ENCODE results near the gene FBXO39. TPM values are rescaled to one million over a fixed set of nuclear protein-coding genes. Genes with fewer than 3 reads are reported as not detected.

FBXO39 gene
- total RNA-seq, 2 experiments from 2014 or later = not detected

DNA sequence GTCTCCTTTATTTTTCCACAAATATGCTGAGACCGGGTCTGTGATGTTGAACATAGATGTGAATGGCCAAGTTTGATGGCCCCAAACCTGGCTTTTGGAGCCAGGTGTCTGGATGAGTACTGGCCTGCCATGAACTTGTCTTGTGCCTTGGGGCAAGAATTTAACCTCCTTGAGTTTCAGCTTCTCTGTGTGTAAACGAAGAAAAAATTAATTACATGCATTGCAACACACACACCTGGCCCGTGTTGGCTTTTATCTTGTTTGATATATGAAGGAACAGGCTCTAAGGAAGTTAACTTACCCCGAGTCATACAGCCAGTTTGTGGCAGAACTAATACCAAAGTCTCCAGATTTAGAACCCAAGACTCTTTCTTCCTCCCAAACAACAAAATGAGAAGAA, 13.1 kb downstream of the FBXO39 start:
- ChIA-PET POLR2A (no interaction called here), CTCF (ENCODE audit: unreplicated experiment) (no interaction called here)
- no peak overlapping the region for H3K4me2 ChIP-seq (ENCODE audit: low read length)
- H3K4me1 ChIP-seq (ENCODE audit: insufficient read depth, low read length, poor library complexity, severe bottlenecking) = no peaks in the 10 kb centered on the region
- H3K9me2 ChIP-seq (ENCODE audit: insufficient read depth, low read length) = no peaks in the 10 kb centered on the region
- H3K9me3 ChIP-seq (ENCODE audit: low read length) = no peaks in the 10 kb centered on the region
- H3K79me2 ChIP-seq (ENCODE audit: insufficient read depth, low read depth, low read length) = no peaks in the 10 kb centered on the region
- no peak overlapping the region for H3K4me3 ChIP-seq (ENCODE audit: low read depth, low read length, poor library complexity, severe bottlenecking)
- H3K27ac ChIP-seq (ENCODE audit: low read depth, low read length, poor library complexity, severe bottlenecking) = no peak overlapping the region
- no peak for DNase-seq (ENCODE audit: low spot score)
- BruUV-seq (replicated peaks) = no TSS peak
- no peaks in the 10 kb centered on the region for H3K36me3 ChIP-seq (ENCODE audit: insufficient read depth, low read length)
- no peak overlapping the region for H2AFZ ChIP-seq (ENCODE audit: low read length)
- intact Hi-C loops (cut with micrococcal nuclease; ENCODE audit: unreplicated experiment) = no loop called here
- no peaks in the 10 kb centered on the region for H4K20me1 ChIP-seq (ENCODE audit: insufficient read depth, low read length)
- TF ChIP-seq EZH2phosphoT487 (IDR thresholded peaks at IDR 0.05; ENCODE audit: borderline replicate concordance, low read depth, low read length) = no peak

DNA sequence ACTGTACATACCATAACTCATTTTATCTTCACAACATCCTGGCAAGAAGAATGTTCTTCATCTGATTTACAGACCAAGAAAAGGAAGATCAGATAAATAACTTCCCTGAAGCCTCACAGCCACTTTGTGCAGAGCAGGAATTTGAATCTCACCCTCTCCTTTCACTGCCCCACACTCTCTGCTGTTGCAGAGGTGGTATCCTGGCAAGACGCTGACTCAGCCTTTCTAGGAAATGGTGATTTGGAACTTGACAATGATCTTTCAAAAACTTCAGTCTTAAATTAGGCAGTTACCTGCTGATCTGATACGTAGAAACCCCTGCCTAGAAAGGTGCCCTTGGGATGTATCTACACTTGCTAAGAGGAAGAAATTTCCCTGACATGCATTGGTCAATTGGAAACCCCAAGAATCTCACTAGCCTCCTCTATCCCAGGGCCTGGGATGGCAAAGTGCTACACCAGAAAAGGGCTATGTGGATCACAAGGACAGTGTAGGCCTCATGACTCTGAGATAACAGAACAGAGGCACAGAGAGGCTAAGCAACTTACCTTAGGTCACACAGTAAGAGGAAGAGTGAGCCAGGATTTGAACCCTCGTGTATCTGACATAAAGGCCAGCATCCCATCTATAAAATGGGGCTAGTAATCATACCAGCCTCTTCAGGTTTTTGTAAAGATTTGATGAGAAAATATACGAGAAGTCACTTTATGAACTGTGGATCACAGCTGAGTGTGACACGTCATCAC, 17.9 kb downstream of the FBXO39 start:
- no peaks in the 10 kb centered on the region for H3K9me2 ChIP-seq (ENCODE audit: insufficient read depth, low read length)
- ChIA-PET POLR2A (no interaction called here), CTCF (ENCODE audit: unreplicated experiment) (no interaction called here)
- H3K27ac ChIP-seq (ENCODE audit: low read depth, low read length, poor library complexity, severe bottlenecking) = no peak overlapping the region
- no peak overlapping the region for H2AFZ ChIP-seq (ENCODE audit: low read length)
- no peak for DNase-seq (ENCODE audit: low spot score)
- intact Hi-C loops (cut with micrococcal nuclease; ENCODE audit: unreplicated experiment) = no loop called here
- H3K4me3 ChIP-seq (ENCODE audit: low read depth, low read length, poor library complexity, severe bottlenecking) = no peak overlapping the region
- H3K4me1 ChIP-seq (ENCODE audit: insufficient read depth, low read length, poor library complexity, severe bottlenecking) = no peaks in the 10 kb centered on the region
- H3K79me2 ChIP-seq (ENCODE audit: insufficient read depth, low read depth, low read length) = no peaks in the 10 kb centered on the region
- H4K20me1 ChIP-seq (ENCODE audit: insufficient read depth, low read length) = no peaks in the 10 kb centered on the region
- no peak overlapping the region for H3K4me2 ChIP-seq (ENCODE audit: low read length)
- TF ChIP-seq, protein P1, sequence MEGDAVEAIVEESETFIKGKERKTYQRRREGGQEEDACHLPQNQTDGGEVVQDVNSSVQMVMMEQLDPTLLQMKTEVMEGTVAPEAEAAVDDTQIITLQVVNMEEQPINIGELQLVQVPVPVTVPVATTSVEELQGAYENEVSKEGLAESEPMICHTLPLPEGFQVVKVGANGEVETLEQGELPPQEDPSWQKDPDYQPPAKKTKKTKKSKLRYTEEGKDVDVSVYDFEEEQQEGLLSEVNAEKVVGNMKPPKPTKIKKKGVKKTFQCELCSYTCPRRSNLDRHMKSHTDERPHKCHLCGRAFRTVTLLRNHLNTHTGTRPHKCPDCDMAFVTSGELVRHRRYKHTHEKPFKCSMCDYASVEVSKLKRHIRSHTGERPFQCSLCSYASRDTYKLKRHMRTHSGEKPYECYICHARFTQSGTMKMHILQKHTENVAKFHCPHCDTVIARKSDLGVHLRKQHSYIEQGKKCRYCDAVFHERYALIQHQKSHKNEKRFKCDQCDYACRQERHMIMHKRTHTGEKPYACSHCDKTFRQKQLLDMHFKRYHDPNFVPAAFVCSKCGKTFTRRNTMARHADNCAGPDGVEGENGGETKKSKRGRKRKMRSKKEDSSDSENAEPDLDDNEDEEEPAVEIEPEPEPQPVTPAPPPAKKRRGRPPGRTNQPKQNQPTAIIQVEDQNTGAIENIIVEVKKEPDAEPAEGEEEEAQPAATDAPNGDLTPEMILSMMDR (conservative IDR thresholded peaks at IDR 0.05; ENCODE audit: low read length) = no peak
- TF ChIP-seq EZH2phosphoT487 (IDR thresholded peaks at IDR 0.05; ENCODE audit: borderline replicate concordance, low read depth, low read length) = no peak
- BruUV-seq (replicated peaks) = no TSS peak
- H3K36me3 ChIP-seq (ENCODE audit: insufficient read depth, low read length) = no peaks in the 10 kb centered on the region
- no peaks in the 10 kb centered on the region for H3K9me3 ChIP-seq (ENCODE audit: low read length)

DNA sequence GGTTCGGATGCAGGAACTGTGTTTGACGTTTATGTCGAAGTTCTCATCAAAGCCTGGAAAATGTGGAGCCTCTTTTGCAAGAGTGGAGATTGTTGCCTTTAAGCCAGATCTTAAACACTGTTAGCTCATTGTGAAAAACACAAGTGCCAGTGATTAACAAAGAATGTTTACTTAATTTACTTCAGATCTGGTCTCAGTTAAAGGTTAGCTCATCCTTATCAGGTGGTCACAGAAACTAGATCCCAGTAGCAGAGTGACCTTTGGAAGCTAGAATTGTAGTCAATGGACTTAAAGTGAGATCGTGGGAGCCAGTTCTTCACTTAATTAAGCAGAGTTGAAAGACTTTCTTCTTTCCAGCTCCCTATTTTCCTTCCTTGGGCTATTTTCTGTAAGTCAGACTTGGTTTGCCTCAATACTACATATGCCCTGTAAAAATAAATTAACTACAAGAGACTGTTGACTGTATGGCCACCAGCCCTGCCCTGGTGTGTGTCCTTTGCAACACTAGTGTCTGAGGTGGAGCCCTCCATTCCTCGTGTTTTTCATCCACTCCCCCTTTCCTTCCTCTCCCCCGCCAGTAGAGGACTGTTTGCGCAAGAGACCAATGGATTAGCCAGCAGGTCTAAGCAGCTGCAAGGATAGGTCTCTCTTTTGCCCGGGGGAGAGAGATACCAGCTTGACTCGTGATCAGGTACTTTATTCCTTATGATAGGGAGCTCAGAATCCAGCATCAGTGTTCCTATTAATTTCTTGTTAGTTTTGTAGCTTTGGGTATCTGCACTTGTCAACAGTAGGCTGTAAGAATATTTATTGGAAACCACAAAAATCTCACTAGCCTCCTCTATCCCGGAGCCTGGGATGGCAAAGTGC, 20.2 kb downstream of the FBXO39 start:
- no TSS peak for BruUV-seq (replicated peaks)
- Histone ChIP-seq H3K79me2 (ENCODE audit: insufficient read depth, low read depth, low read length) (no peaks in the 10 kb centered on the region), H3K36me3 (ENCODE audit: insufficient read depth, low read length) (no peaks in the 10 kb centered on the region), H3K9me3 (ENCODE audit: low read length) (no peaks in the 10 kb centered on the region), H3K4me1 (ENCODE audit: insufficient read depth, low read length, poor library complexity, severe bottlenecking) (no peaks in the 10 kb centered on the region), H3K4me3 (ENCODE audit: low read depth, low read length, poor library complexity, severe bottlenecking) (no peak overlapping the region), H2AFZ (ENCODE audit: low read length) (no peak overlapping the region), H3K4me2 (ENCODE audit: low read length) (no peak overlapping the region), H3K27ac (ENCODE audit: low read depth, low read length, poor library complexity, severe bottlenecking) (no peak overlapping the region), H3K9me2 (ENCODE audit: insufficient read depth, low read length) (no peaks in the 10 kb centered on the region), H4K20me1 (ENCODE audit: insufficient read depth, low read length) (no peaks in the 10 kb centered on the region)
- no peak for DNase-seq (ENCODE audit: low spot score)
- intact Hi-C loops (cut with micrococcal nuclease; ENCODE audit: unreplicated experiment) = no loop called here
- TF ChIP-seq, protein P1 (conservative IDR thresholded peaks at IDR 0.05; ENCODE audit: low read length) = no peak
- no peak for TF ChIP-seq EZH2phosphoT487 (IDR thresholded peaks at IDR 0.05; ENCODE audit: borderline replicate concordance, low read depth, low read length)
- CTCF ChIA-PET (ENCODE audit: unreplicated experiment) = no interaction called here
- POLR2A ChIA-PET = no interaction called here
